Endodermal cell (in vitro differentiated cells): ENCODE measurements around the gene TMEM130. TPM values are rescaled to one million over a fixed set of nuclear protein-coding genes. Genes with fewer than 3 reads are reported as not detected.

Experiments used
- DNase-seq: peaks from one replicate; pipeline ENCODE4 v3.0.0-alpha.2; 2017
- H3K27ac ChIP-seq: 2 replicates; pipeline ENCODE4 v1.5.1; 2013; ENCODE audit warnings: mild to moderate bottlenecking, low read depth, low read length, moderate library complexity
- H3K27me3 ChIP-seq: 2 replicates; pipeline ENCODE4 v1.6.1; 2013; ENCODE audit warnings: mild to moderate bottlenecking, low read length, moderate library complexity; ENCODE audit not compliant: insufficient read depth, control insufficient read depth, poor library complexity, severe bottlenecking
- H3K36me3 ChIP-seq: 2 replicates; pipeline ENCODE4 v1.7.0; 2013; ENCODE audit warnings: mild to moderate bottlenecking, low read length, moderate library complexity; ENCODE audit not compliant: control insufficient read depth, insufficient read depth
- H3K4me1 ChIP-seq: one replicate; pipeline ENCODE4 v1.7.0; 2013; ENCODE audit warnings: low read length; ENCODE audit not compliant: control insufficient read depth, insufficient read depth
- H3K4me3 ChIP-seq: 2 replicates; pipeline ENCODE4 v1.5.1; 2013; ENCODE audit warnings: mild to moderate bottlenecking, low read length, moderate library complexity
- H3K9ac ChIP-seq: 2 replicates; pipeline ENCODE4 v1.6.1; 2013; ENCODE audit warnings: mild to moderate bottlenecking, low read length, moderate library complexity; ENCODE audit not compliant: poor library complexity, severe bottlenecking; ENCODE audit errors: extremely low read depth
- H3K9me3 ChIP-seq: 2 replicates; pipeline ENCODE4 v1.6.1; 2013; ENCODE audit warnings: mild to moderate bottlenecking, low read length, moderate library complexity; ENCODE audit not compliant: control insufficient read depth
- H3K27ac Mint-ChIP-seq: 2 replicates; pipeline ENCODE4 v1.8.0; 2020; ENCODE audit warnings: mixed read lengths
- H3K27me3 Mint-ChIP-seq: 2 replicates; pipeline ENCODE4 v1.8.0; 2021; ENCODE audit warnings: mild to moderate bottlenecking, mixed read lengths; ENCODE audit not compliant: insufficient read depth
- H3K36me3 Mint-ChIP-seq: 2 replicates; pipeline ENCODE4 v1.8.0; 2020; ENCODE audit warnings: low read depth, mixed read lengths
- H3K4me1 Mint-ChIP-seq: 2 replicates; pipeline ENCODE4 v1.8.0; 2020; ENCODE audit warnings: mixed read lengths
- H3K4me3 Mint-ChIP-seq: 2 replicates; pipeline ENCODE4 v1.8.0; 2020; ENCODE audit warnings: mild to moderate bottlenecking, moderate library complexity, mixed read lengths
- H3K9me3 Mint-ChIP-seq: 2 replicates; pipeline ENCODE4 v1.8.0; 2020; ENCODE audit warnings: mild to moderate bottlenecking, mixed read lengths
- CTCF ChIP-seq: fragments of 200-600 bp; sonication (generic); conservative IDR thresholded peaks from 2 replicates; pipeline ENCODE4 v1.5.0; 2021; ENCODE audit warnings: antibody characterized with exemption, mild to moderate bottlenecking
- WGBS, 2 experiments: methylation state at CpG; one replicate each; pipeline versions ENCODE4 v1.1.5 to v1.1.7; 2013; ENCODE audit warnings: missing lambda C conversion rate in 2 of 2, mixed read lengths in 1 of 2; ENCODE audit not compliant: insufficient coverage in 1 of 2, insufficient read length in 1 of 2; 5-methylcytosine and 5-hydroxymethylcytosine counted together
- microRNA-seq: library from miRNA; unstranded; fragments of <30 nt; microRNA quantifications from one replicate; pipeline ENCODE4 v1.2.0, GENCODE V29; 2020; ENCODE audit warnings: borderline microRNAs expressed
- total RNA-seq, 2 donors: library from RNA; stranded (reverse); fragmentation: NEBNext Ultra II Directional in 1 of 2; extraction: Animal tissue kit (Norgen Biotek cat#: 25700) in 1 of 2; gene quantifications; 2 replicates in 1 of 2; 3 replicates in 1 of 2; pipeline ENCODE4 v1.2.1, GENCODE V29; 2021

Gene TMEM130
- total RNA-seq, 2 donors from 2014 or later: 0.15 TPM; not detected in 1

DNA sequence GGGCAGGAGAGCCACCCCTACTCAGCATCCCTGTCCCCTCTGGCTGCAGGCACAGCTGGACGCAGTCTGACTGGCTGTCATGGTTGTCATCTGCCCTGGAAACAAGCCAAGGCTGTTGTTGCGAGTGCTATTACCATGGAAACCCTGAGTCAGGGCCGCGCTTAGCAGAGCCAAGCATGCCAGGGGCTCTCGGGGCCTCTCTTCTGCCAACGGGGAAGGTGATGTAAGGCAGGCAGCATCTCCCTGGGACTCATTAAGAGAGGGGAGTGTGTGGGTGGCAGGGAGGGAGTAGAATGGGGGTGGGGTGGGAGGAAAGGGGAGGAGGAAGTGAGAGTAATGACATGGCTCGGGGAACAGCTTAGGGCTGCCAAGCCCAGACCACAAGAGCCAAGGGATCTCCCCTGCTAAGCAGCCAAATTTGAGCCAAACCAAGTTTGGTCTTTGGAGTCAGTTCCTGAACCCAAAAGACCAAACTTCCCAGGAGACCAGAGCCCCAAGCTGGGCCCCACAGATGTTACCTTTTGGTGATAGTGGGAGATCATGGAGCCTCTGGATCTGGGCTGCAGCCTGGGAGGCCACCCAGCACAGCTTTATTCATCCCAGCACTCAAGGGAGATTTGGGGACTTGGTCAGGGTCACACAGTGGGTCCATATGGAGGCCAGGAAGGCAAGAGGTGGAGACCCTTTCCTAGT is 67.6 kb downstream of the TMEM130 start:
- TF ChIP-seq CTCF: no peak
- Histone ChIP-seq H3K27me3 (no peaks in the 10 kb centered on the region), H3K27ac (peak overlapping the region; percentile 70), H3K9me3 (peaks cover 13% of the 10 kb centered on the region), H3K4me1 (no peaks in the 10 kb centered on the region), H3K4me3 (no peak overlapping the region), H3K36me3 (no peaks in the 10 kb centered on the region), H3K9ac (no peak overlapping the region)
- peak; percentile 64 for DNase-seq
- Mint-ChIP-seq H3K4me1 (no peaks in the 10 kb centered on the region), H3K4me3 (no peak overlapping the region), H3K36me3 (no peaks in the 10 kb centered on the region), H3K27me3 (peaks cover 4% of the 10 kb centered on the region), H3K27ac (no peak overlapping the region), H3K9me3 (peaks cover 14% of the 10 kb centered on the region)
- WGBS, 2 experiments: 67 to 70% methylated on average over 1 to 7 of the region's 7 CpGs

DNA sequence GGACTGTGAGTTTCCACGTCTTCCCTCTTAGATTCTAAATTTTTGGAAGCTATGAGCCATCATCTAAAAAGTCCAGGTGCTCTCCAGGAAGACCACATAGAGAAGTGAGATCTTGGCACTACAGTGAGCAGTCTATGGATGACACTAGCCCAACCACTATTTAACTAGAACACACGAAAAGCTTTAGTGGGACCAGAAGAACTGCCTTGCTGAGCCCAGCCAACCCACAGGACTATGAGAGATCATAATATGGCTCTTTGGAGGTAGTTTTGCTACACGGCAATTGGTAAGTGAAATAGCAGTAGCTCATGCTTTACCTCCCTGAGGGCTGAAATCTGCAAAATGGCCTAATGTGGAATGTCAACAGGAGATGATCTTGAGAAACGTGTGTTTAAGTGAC is 68.8 kb downstream of the TMEM130 start:
- Histone ChIP-seq H3K4me3 (no peak overlapping the region), H3K36me3 (no peaks in the 10 kb centered on the region), H3K9ac (no peak overlapping the region), H3K9me3 (peaks cover 13% of the 10 kb centered on the region), H3K27ac (no peak overlapping the region), H3K4me1 (no peaks in the 10 kb centered on the region), H3K27me3 (no peaks in the 10 kb centered on the region)
- 87 to 91% methylated on average over 3 to 4 of the region's 4 CpGs for WGBS, 2 experiments
- no peak for DNase-seq
- no peaks in the 10 kb centered on the region for H3K36me3 Mint-ChIP-seq
- H3K4me1 Mint-ChIP-seq: no peaks in the 10 kb centered on the region
- H3K27ac Mint-ChIP-seq: no peak overlapping the region
- TF ChIP-seq CTCF: no peak
- peaks cover 14% of the 10 kb centered on the region for H3K9me3 Mint-ChIP-seq
- peaks cover 4% of the 10 kb centered on the region for H3K27me3 Mint-ChIP-seq
- H3K4me3 Mint-ChIP-seq: no peak overlapping the region

GRCh38 chr7:98797150-98797549 is 72.7 kb downstream of the TMEM130 start:
- H3K36me3 ChIP-seq: no peaks in the 10 kb centered on the region
- peaks cover 13% of the 10 kb centered on the region for H3K9me3 ChIP-seq
- H3K27ac ChIP-seq: no peak overlapping the region
- H3K4me3 Mint-ChIP-seq: no peak overlapping the region
- no peaks in the 10 kb centered on the region for H3K27me3 ChIP-seq
- H3K4me3 ChIP-seq: no peak overlapping the region
- H3K9ac ChIP-seq: no peak overlapping the region
- H3K9me3 Mint-ChIP-seq: peaks cover 14% of the 10 kb centered on the region
- H3K27me3 Mint-ChIP-seq: peaks cover 4% of the 10 kb centered on the region
- H3K4me1 ChIP-seq: no peaks in the 10 kb centered on the region
- no peak for TF ChIP-seq CTCF
- 89 to 93% methylated on average over 4 to 8 of the region's 8 CpGs for WGBS, 2 experiments
- no peak for DNase-seq
- H3K36me3 Mint-ChIP-seq: no peaks in the 10 kb centered on the region
- no peaks in the 10 kb centered on the region for H3K4me1 Mint-ChIP-seq
- H3K27ac Mint-ChIP-seq: no peak overlapping the region

Small RNA genes lying within 50 kb of the gene (microRNA-seq; reads per million reads assigned to microRNA genes)
- gene MIR3609: 4.6 reads per million, percentile 30 among the genes with 10 or more reads in this experiment

Other genes starting within 250 kb of the TMEM130 start
- gene TRRAP, start 8.5 kb upstream of the TMEM130 start, total RNA-seq: 10 to 100 TPM; 64.3 to 68.8 TPM